Activated naive CD4-positive, alpha-beta T cell (primary cell): Measurements from ENCODE around the gene WDR5.

Source experiments
- DNase-seq, 4 experiments: peaks; one replicate each; lab custom pipeline; 2025; lab: John Stamatoyannopoulos, UW

Gene WDR5

GRCh38 chr9:134132208-134132870 is 3.5 kb upstream of the WDR5 start:
- DNase-seq: no peak

- DNase-seq: no peak
Measured at GRCh38 chr9:134134949-134135342, 936 bp upstream of the WDR5 start.

GRCh38 chr9:134136118-134136995 is 475 bp downstream of the WDR5 start:
- DNase-seq: no peak

GRCh38 chr9:134136996-134137299 is 1.1 kb downstream of the WDR5 start:
- DNase-seq: no peak

- no peak for DNase-seq
Measured at GRCh38 chr9:134138292-134138691, 2.4 kb downstream of the WDR5 start.

GRCh38 chr9:134139081-134139480 is 3.2 kb downstream of the WDR5 start:
- no peak for DNase-seq

- no peak for DNase-seq
Measured at GRCh38 chr9:134141906-134142305, 6.0 kb downstream of the WDR5 start.

- DNase-seq: no peak
Measured at GRCh38 chr9:134144801-134145200, 8.9 kb downstream of the WDR5 start.

GRCh38 chr9:134145262-134145661 is 9.4 kb downstream of the WDR5 start:
- no peak for DNase-seq

- DNase-seq: no peak
Measured at GRCh38 chr9:134146774-134147493, 11.1 kb downstream of the WDR5 start.

- DNase-seq: no peak
Measured at GRCh38 chr9:134149380-134149779, 13.5 kb downstream of the WDR5 start.

GRCh38 chr9:134150557-134151214 is 14.8 kb downstream of the WDR5 start:
- no peak for DNase-seq

GRCh38 chr9:134152022-134152448 is 16.2 kb downstream of the WDR5 start:
- no peak for DNase-seq

- DNase-seq: no peak
Measured at GRCh38 chr9:134152488-134152887, 16.6 kb downstream of the WDR5 start.

GRCh38 chr9:134153450-134153849 is 17.6 kb downstream of the WDR5 start:
- no peak for DNase-seq

GRCh38 chr9:134154262-134154701 is 18.4 kb downstream of the WDR5 start:
- no peak for DNase-seq

GRCh38 chr9:134155812-134156377 is 20.0 kb downstream of the WDR5 start:
- no peak for DNase-seq

GRCh38 chr9:134156564-134157377 is 20.9 kb downstream of the WDR5 start:
- DNase-seq: no peak

- DNase-seq: no peak
Measured at GRCh38 chr9:134157378-134157885, 21.6 kb downstream of the WDR5 start.

- DNase-seq: no peak
Measured at GRCh38 chr9:134158242-134158641, 22.4 kb downstream of the WDR5 start.
